Cerebellar cortex (tissue), 1 donor: ENCODE results near the gene NRF1.

ENCODE experiments used
- DNase-seq: peaks from one replicate; pipeline ENCODE4 v3.0.0-alpha.2; 2015; ENCODE audit warnings: low spot score

NRF1 gene

DNA sequence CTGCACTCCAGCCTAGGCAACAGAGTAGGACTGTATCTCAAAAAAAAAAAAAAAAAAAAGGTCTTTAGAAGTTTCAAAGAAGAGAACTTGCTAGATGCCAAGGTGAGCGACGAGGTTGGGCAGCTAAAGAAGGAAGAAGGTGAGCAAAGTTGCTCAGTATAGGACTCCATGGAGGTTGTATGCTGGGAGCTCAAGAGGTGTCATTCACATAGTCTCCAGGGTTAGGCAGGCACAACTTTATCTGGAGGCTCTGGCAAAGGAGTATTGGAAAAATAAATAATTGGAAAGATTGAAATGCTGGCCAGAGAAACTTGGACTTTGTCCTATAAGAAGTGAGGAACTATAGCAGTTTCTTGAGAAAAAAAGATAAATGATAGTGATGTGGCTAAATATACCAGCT is 74.5 kb downstream of the NRF1 start:
- DNase-seq, result no peak

DNA sequence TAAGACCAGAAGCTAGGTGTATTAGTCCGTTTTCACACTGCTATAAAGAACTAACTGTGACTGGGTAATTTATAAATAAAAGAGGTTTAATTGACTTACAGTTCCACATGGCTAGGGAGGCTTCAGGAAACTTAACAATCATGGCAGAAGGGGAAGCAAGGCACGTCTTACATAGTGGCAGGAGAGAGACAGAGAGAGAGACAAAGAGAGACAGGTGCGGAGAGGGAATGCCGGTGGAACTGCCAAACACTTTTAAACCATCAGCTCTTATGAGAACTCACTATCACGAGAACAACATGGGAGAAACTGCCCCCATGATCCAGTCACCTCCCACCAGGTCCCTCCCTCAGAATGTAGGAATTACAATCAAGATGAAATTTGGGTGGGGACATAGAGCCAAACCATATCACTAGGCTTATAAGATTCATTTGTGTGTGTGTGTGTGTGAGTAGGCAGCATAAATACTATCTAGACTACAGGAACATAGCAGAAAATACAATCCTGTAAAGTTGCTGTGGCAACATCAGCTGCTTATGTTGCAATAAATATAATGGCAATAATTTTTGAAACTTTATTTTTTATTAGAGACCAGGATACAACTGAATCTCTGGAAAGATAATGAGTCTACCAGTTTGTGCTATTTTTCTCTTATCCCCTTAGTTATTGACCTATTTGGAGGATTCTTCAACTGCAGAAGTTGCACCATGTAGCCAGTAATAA is 77.1 kb downstream of the NRF1 start:
- DNase-seq, result no peak

- no peak for DNase-seq
These were observed 78.6 kb downstream of the NRF1 start for GRCh38 chr7:129689995-129690581.

- no peak for DNase-seq
These were observed 79.2 kb downstream of the NRF1 start for GRCh38 chr7:129690701-129691100.

- no peak for DNase-seq
These were observed 87.2 kb downstream of the NRF1 start for GRCh38 chr7:129698516-129699418.

DNA sequence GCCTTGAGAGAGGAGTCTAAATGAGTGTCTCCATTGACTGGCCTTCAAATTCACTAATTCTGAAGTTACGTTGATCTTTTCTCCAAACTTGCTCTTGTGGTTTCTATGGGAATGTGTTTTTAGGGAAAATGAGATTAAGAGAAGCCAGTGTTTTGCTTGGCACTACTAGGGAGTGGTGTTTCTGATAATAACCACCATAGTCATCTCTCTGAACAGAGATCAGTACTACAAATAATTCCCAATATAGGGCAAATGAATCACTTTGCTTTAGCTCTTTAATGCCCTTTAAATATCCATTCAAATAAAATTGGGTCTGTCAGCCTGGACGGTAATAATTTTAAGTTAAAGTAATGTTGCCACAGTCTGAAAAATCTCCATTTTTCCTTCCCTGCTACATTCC is 90.8 kb downstream of the NRF1 start:
- DNase-seq, result no peak

GRCh38 chr7:129702761-129703338 is 91.3 kb downstream of the NRF1 start:
- no peak for DNase-seq

- no peak for DNase-seq
These were observed 92.2 kb downstream of the NRF1 start for GRCh38 chr7:129703751-129704150.

DNA sequence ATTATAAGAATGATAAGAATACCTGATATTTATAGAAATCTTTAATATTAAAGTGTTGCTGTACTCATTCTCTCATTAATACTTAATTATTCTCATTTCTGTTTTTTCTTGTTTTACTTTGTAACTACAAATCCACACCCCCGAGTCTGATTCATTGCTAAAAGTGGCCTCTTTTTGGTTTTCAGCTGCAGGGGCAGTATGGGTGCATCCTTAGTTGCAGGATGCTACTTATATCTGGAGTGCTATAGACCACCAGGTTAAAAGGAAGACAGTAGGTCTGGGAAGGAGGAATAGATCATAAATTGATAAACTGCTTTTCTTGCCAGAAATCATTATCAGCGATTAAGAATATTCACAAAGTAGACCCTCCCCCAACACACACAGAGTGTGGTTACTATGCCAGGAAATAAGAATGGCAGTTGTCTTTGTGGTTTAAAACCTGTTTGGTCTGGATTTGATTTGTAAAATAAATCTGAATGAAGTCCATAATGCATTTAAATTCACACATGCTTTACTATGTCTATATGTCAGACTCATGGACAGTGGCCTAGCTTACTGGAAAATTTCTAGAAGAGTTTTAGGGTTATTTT is 96.5 kb downstream of the NRF1 start:
- no peak for DNase-seq

- no peak for DNase-seq
These were observed 102.0 kb downstream of the NRF1 start for GRCh38 chr7:129713544-129713943.

DNA sequence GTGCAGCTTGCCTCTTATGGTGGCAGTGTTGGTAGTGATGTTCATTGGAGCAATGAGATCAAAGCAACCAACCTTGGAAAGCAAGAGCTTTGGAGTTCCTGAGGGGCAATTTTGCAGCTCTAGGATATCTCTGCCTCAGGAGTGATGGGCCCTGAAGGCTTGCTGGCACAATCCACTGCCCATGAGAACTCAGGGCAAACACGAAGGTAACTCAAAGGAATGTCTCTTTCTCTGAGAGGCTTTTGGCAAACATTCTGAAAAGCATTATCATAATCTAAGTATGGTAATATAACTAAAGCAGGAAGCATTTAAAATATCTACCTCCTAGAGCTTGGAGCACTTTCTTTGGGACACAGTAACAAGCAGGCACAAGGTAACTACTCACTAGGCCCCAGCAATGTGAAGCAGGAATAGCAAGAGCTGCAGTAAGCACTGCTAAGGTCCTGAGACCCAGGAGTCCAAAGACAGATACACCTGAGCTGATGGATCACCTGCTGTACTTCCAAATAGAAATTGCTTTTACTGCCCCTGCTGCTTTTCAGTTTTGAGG is 103.1 kb downstream of the NRF1 start:
- DNase-seq, result no peak

DNA sequence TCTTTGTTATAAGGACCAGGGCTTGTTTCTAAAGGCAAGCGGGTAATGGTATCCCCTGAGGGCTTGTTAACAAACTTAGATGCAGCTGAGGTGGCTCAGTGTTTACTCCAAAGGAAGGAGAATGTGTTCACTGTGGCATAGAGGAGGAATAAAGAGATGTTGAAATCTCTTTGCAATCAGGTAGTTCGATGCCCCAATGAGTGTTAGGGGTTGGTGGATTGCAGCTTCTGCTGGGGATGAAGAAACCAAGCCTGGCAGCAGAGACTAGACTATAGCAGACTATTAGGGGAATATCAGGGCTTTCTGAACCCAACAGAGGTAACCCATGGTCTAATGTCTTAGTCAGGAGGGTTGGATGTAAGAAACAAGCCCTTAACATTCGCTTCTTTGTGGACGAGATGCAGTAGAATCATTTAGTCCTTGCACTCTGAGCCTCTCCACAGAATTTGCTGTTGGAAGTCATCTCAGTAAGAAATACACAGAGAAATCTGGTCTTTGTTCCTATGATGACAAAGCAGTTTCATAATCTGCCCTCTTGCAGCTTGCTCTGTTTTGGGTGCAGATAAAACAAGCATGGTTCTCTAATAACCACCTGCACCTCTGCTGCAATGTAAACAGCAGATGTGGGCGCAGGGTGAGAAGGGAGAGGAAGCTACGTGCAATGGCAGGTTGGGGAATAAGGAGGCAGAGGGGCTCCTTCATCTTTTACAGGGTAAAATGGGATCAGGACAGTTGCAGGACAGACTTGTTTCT is 108.6 kb downstream of the NRF1 start:
- no peak for DNase-seq

DNA sequence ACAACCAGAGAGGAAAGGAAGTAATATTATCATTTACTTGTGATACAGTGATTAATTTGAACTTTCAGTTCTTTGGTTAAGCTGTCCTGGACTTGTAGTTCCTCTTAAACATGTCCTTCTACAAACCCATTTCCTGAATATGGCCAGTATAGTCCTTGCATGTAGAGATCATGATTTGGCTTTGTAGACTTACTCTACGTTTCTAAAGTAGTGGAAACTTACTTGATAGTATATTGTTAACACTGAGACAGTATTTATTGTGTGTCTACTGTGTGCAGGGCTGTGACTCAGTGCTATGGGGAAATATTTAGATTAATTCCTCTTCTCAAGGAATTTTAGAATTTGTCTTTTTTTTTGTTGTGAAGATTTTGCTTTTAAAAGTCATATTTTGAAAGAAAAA is 109.5 kb downstream of the NRF1 start:
- DNase-seq, result no peak

DNA sequence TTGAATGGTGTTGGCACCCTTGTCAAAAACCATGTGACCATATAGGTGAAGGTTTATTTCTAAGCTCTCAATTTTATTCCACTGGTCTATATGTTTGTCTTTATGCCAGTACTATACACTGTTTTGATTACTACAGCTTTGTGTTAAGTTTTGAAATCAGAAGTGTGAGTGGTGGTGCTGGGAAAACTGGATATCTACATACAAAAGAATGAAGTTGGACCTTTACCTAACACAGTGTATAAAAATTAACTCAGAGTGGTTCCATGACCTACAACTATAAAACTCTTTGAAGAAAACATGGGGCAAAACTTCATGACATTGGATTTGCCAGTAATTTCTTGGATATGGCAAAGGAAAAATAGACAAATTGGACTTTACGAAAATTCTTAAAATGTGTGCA is 112.2 kb downstream of the NRF1 start:
- DNase-seq, result no peak

DNA sequence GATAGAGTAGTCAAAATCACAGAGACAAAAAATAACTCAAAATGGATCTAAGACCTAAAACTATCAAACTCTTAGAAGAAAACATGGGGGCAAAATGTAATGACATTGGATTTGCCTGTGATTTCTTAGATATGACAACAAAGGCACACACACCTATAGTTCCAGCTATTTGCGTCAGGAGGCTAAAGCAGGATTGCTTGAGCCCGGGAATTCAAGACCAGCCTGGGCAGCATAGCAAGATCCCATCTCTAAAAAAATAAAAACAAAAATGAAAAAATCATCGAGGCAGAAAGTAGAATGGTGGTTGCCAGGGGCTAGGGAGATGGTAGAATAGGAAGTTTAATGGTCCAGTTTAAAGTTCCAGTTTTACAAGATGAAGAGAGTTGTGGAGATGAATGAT is 113.3 kb downstream of the NRF1 start:
- DNase-seq, result no peak

- DNase-seq, result no peak
These were observed 117.5 kb downstream of the NRF1 start for GRCh38 chr7:129728875-129729467.

DNA sequence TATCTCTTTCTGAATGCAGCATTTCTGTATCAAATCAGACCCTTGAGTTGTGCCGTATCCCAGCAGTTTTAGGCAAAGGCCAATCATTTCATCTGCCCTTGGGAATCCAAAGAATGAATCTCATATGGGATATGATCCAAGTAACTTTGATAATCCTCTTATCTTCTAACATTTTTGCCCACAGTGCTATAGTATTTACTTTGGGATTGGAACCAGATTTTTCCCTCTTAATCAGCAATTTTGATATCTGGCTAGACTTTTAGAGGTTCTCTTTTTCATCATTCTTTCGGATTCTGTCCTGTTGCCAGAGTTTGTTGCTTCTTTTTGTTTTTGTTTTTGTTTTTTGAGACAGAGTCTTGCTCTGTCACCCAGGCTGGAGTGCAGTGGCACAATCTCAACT is 118.0 kb downstream of the NRF1 start:
- DNase-seq, result no peak

- DNase-seq, result no peak
These were observed 118.6 kb downstream of the NRF1 start for GRCh38 chr7:129730159-129730558.

DNA sequence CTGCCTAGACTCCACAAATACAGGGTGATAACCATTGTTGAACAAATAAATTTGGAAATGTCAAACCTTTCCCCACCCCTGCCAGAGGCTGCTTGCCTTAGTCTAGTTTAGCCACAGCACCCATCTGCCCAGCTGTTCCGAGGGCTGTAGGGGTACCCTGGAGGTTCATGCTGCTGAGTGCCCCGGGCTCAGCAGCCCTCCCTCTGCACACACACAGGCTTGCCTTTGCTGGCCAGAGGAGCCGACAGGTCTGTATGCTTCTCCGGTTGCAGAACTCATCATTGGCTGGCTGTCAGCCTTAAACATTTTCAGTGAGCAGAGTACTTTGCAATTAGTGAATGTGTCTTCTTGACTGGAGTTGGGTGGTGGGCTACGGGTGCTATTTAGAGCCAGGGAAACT is 122.9 kb downstream of the NRF1 start:
- DNase-seq, result no peak

DNA sequence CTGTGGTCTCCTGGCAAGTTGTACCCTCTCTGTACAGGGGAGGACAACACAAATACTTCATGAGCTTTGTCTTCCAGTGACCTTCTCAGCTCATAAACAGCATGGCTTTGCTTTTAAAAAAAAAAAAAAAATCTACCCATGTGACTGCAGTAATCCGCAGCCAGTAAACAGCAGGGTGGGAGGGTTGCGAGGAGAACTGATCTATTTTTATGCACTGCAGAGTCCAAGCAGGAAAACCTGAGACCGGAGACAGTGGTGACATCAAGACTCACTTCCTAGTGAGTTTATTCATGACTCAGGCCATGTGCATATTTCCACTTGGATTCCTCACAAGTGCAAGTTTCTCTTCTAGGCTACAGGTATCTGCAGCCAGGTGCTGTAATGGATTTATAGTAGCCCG is 127.9 kb downstream of the NRF1 start:
- peak; percentile 91 for DNase-seq
